Loucy (cell line): ENCODE data around the gene SEMA3F.

Experiments used
- CTCF ChIP-seq: fragments of 200-600 bp; sonication (generic); conservative IDR thresholded peaks from 2 replicates; pipeline ENCODE4 v1.5.1; 2014; ENCODE audit warnings: mild to moderate bottlenecking, antibody characterized with exemption, low read length
- EZH2phosphoT487 ChIP-seq: fragments of 200-600 bp; IDR thresholded peaks from 2 replicates; pipeline ENCODE4 v1.6.1; 2018; ENCODE audit warnings: antibody characterized with exemption, mild to moderate bottlenecking, moderate library complexity, borderline replicate concordance

DNA sequence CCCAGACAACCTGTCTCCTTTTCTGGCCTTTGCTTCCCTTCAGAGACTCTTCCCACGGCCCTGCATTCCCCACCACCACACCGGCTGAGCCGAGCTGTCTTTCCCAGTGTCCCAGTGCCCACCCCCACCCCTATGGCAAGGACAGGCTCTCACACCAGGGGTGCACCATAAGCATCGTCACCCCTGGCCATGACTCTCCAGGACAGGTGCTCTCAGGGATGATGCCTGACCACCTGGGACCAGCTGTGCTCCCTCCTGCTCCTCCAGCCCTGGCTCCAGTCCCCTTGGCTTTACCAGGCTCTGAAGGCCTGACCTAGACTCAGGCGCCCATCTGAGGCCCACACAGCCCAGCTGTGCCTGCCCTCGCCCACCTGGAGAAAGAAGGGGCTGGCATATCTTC, 17.6 kb upstream of the SEMA3F start:
- TF ChIP-seq EZH2phosphoT487, result no peak
- no peak for TF ChIP-seq CTCF
